ENCODE measurements around the gene LRBA.

Gene LRBA

GRCh38 chr4:150250293-150250997 lies 764.6 kb downstream of the LRBA start:
- H3K4me3 ChIP-seq (ENCODE audit: low read depth, low read length): no peak overlapping the region
- no peak for DNase-seq (ENCODE audit: low read depth)
- no peak for TF ChIP-seq CTCF (IDR thresholded peaks at IDR 0.05; ENCODE audit: insufficient read depth, low read depth, low read length, missing control alignments)

GRCh38 chr4:150248181-150248580 lies 766.9 kb downstream of the LRBA start:
- no peak for TF ChIP-seq CTCF (IDR thresholded peaks at IDR 0.05; ENCODE audit: insufficient read depth, low read depth, low read length, missing control alignments)
- DNase-seq (ENCODE audit: low read depth): no peak

GRCh38 chr4:150247184-150247583 lies 767.9 kb downstream of the LRBA start:
- no peak overlapping the region for H3K4me3 ChIP-seq (ENCODE audit: low read depth, low read length)
- TF ChIP-seq CTCF (IDR thresholded peaks at IDR 0.05; ENCODE audit: insufficient read depth, low read depth, low read length, missing control alignments): no peak
- no peak for DNase-seq (ENCODE audit: low read depth)

More at GRCh38 chr4:150248181-150248580, 766.9 kb downstream of the LRBA start:
- no peak overlapping the region for H3K4me3 ChIP-seq (ENCODE audit: low read depth, low read length)

- no peak for DNase-seq (ENCODE audit: low read depth)
Observed at GRCh38 chr4:150244600-150244999, 770.5 kb downstream of the LRBA start.

GRCh38 chr4:150243932-150244331 lies 771.2 kb downstream of the LRBA start:
- no peak overlapping the region for H3K4me3 ChIP-seq (ENCODE audit: low read depth, low read length)
- no peak for DNase-seq (ENCODE audit: low read depth)
- TF ChIP-seq CTCF (IDR thresholded peaks at IDR 0.05; ENCODE audit: insufficient read depth, low read depth, low read length, missing control alignments): no peak

More at GRCh38 chr4:150244600-150244999, 770.5 kb downstream of the LRBA start:
- no peak for TF ChIP-seq CTCF (IDR thresholded peaks at IDR 0.05; ENCODE audit: insufficient read depth, low read depth, low read length, missing control alignments)
- no peak overlapping the region for H3K4me3 ChIP-seq (ENCODE audit: low read depth, low read length)

GRCh38 chr4:150242820-150243458 lies 772.1 kb downstream of the LRBA start:
- DNase-seq (ENCODE audit: low read depth): peak; percentile 22

More at GRCh38 chr4:150242820-150243458, 772.1 kb downstream of the LRBA start:
- peak; percentile 84 for TF ChIP-seq CTCF (IDR thresholded peaks at IDR 0.05; ENCODE audit: insufficient read depth, low read depth, low read length, missing control alignments)
- H3K4me3 ChIP-seq (ENCODE audit: low read depth, low read length): no peak overlapping the region

Data from GM12865 (cell line).